ENCODE results near the gene GPER1.

DNA sequence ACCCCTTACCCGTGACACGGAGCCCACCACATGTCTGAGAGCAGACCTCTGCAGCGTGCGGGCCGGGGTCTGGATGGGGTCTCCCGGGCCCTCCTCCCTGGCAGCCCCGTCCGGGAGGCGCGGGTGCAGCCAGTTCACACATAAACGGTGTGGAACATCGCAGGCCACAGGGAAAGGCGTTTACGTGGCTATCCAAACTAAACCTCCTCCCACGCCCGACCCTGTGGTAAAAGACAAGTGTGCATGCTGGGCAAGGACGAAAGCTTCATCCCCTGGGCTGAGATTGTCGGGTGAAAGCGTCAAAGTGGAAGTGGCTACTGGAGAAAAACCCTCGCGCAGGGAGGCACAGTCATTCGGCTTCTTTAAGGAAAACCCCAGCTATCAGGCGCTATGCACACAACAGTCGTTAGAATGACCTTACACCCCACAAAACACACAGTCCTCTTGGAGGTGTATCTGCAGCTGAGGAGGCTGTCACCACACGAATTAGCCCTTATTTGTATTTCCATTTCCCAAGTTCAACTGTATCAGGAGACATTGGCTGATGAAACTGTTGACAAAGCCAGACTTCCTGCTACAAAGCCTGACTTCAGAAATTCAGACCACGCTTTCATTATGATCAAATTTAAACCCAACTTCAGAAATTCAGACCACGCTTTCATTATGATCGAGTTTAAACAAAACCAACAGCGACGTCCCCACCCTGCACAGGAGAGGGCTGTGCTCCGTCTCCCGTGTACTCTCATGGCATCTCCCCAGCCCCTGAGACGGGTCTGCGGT, 15.3 kb downstream of the GPER1 start:
- TF ChIP-seq YY1 (IDR thresholded peaks at IDR 0.05; ENCODE audit: insufficient read depth, insufficient read length) (no peak), SUZ12 (IDR thresholded peaks at IDR 0.05; ENCODE audit: extremely low read depth, insufficient read depth, insufficient read length) (no peak), ZNF274 (IDR thresholded peaks at IDR 0.05; ENCODE audit: low read depth, low read length) (no peak)

Measured in NT2/D1 (cell line).